ENCODE measurements around the gene FXYD3. TPM values are rescaled to one million over a fixed set of nuclear protein-coding genes. Genes with fewer than 3 reads are reported as not detected.

FXYD3 gene
- total and polyA plus RNA-seq, 2 of the 13 experiments (the other 11 are each of a cell fraction or from before 2014, with no cell fraction given), result 4.9 TPM; not detected in 1

DNA sequence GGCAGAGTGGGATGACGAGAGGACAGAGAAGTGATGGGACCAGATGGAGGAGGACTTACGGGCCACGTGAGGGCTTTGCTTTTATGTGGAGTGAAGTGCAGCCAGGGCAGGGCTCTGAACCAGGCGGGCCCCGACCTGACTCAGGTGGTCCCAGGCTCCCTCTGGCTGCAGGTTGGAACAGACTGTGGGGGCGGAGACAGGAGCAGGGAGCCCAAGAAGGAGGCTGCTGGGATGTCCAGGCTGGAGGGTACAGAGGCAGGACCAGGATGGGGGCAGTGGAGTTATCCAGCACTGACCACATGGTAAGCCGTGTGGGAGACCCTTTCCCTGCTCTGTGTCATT, 41.0 kb downstream of the FXYD3 start (continued):
- TF ChIP-seq, protein P1, sequence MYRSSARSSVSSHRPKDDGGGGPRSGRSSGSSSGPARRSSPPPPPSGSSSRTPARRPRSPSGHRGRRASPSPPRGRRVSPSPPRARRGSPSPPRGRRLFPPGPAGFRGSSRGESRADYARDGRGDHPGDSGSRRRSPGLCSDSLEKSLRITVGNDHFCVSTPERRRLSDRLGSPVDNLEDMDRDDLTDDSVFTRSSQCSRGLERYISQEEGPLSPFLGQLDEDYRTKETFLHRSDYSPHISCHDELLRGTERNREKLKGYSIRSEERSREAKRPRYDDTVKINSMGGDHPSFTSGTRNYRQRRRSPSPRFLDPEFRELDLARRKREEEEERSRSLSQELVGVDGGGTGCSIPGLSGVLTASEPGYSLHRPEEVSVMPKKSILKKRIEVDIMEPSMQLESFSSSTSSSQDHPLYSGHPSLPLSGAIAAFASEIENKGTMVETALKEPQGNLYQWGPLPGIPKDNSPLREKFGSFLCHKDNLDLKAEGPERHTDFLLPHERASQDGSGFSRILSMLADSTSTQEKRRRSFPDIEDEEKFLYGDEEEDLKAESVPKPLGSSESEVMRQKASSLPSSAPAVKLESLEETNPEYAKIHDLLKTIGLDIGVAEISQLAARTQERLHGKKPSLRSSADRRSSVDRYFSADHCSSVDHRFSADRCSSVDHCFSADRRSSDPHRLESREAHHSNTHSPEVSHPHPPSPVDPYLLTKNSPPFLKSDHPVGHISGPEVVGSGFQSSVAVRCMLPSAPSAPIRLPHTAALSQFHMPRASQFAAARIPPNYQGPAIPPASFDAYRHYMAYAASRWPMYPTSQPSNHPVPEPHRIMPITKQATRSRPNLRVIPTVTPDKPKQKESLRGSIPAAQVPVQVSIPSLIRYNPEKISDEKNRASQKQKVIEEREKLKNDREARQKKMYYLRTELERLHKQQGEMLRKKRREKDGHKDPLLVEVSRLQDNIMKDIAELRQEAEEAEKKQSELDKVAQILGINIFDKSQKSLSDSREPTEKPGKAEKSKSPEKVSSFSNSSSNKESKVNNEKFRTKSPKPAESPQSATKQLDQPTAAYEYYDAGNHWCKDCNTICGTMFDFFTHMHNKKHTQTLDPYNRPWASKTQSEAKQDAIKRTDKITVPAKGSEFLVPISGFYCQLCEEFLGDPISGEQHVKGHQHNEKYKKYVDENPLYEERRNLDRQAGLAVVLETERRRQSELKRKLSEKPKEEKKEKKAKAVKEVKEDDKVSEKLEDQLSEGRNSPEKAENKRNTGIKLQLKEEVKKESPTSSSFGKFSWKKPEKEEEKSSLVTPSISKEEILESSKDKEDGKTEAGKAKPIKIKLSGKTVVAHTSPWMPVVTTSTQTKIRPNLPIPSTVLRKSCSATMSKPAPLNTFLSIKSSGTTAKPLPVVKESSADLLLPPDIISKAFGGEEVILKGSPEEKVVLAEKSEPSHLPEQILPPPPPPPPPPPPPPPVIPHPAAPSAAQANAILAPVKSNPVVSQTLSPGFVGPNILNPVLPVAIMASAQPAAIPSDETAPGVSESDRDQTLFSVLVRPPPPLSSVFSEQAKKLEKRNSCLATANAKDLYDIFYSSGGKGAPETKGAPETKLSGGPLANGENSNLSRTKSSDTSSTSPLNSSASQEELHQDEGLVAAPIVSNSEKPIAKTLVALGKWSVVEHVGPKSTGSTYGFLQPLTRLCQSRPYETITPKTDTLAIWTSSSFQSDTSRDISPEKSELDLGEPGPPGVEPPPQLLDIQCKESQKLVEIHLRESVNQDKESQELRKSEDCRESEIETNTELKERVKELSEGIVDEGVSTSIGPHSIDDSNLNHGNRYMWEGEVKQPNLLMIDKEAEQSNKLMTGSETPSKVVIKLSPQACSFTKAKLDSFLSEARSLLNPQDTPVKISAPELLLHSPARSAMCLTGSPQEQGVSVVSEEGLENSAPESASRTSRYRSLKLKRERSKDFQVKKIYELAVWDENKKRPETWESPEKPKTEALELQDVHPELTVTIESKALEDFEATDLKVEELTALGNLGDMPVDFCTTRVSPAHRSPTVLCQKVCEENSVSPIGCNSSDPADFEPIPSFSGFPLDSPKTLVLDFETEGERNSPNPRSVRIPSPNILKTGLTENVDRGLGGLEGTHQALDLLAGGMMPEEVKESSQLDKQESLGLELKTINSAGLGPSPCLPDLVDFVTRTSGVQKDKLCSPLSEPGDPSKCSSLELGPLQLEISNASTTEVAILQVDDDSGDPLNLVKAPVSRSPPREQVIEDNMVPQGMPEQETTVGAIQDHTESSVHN (CRISPR knock-in tag; IDR thresholded peaks at IDR 0.05), result no peak
- TF ChIP-seq SATB2 (CRISPR knock-in tag; IDR thresholded peaks at IDR 0.05) (no peak), RBFOX2 (IDR thresholded peaks at IDR 0.05; ENCODE audit: low read depth, low read length) (no peak), ATRX (CRISPR knock-in tag; IDR thresholded peaks at IDR 0.05; ENCODE audit: borderline replicate concordance) (no peak), SIX1 (CRISPR knock-in tag; IDR thresholded peaks at IDR 0.05; ENCODE audit: borderline replicate concordance) (no peak)
- TF ChIP-seq, protein P2, sequence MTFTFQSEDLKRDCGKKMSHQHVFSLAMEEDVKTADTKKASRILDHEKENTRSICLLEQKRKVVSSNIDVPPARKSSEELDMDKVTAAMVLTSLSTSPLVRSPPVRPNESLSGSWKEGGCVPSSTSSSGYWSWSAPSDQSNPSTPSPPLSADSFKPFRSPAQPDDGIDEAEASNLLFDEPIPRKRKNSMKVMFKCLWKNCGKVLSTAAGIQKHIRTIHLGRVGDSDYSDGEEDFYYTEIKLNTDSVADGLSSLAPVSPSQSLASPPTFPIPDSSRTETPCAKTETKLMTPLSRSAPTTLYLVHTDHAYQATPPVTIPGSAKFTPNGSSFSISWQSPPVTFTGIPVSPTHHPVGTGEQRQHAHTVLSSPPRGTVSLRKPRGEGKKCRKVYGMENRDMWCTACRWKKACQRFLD (CRISPR knock-in tag; IDR thresholded peaks at IDR 0.05; ENCODE audit: borderline replicate concordance), result no peak
